ENCODE data around the gene GALNT1.

- TF ChIP-seq FOXM1 (IDR thresholded peaks at IDR 0.05; ENCODE audit: borderline replicate concordance) (no peak), CTBP1 (IDR thresholded peaks at IDR 0.05; ENCODE audit: borderline replicate concordance) (no peak), FOXA1 (IDR thresholded peaks at IDR 0.05) (no peak), SUZ12 (IDR thresholded peaks at IDR 0.05) (no peak), PKNOX1 (IDR thresholded peaks at IDR 0.05) (0 out of 2 replicates have a peak, but pooled peaks have one; percentile 6), TARDBP (IDR thresholded peaks at IDR 0.05) (no peak), BHLHE40 (IDR thresholded peaks at IDR 0.05; ENCODE audit: borderline replicate concordance) (no peak), ZNF384 (IDR thresholded peaks at IDR 0.05) (no peak), ARNT (IDR thresholded peaks at IDR 0.05) (no peak), FOXK2 (IDR thresholded peaks at IDR 0.05) (no peak), SP1 (IDR thresholded peaks at IDR 0.05) (no peak)
Observed at GRCh38 chr18:35605686-35606417, 24.3 kb downstream of the GALNT1 start.
